Panc1 (cell line): ENCODE measurements around the gene PTPRJ. TPM values are rescaled to one million over a fixed set of nuclear protein-coding genes. Genes with fewer than 3 reads are reported as not detected.

Experiments used
- ATAC-seq: fragments of 200-7000 bp; cut with Tn5 transposase; 2 replicates; pipeline ENCODE4 v1.9.1; 2020; ENCODE audit warnings: mild to moderate bottlenecking, moderate library complexity
- BruUV-seq: library from RNA; stranded (reverse); fragments of 400-500 nt; replicated peaks from 2 replicates; lab custom pipeline; 2021; lab: Mats Ljungman, UMichigan
- CTCF ChIA-PET: fragments of 300-600 bp; sonication (Branson Sonifier 250); formaldehyde crosslinking; loops from one replicate; lab custom pipeline; 2022; ENCODE audit warnings: antibody characterized with exemption; lab: Charles Lee
- POLR2A ChIA-PET: fragments of 300-600 bp; sonication (Branson Sonifier 250); formaldehyde crosslinking; loops from one replicate; lab custom pipeline; 2022; ENCODE audit warnings: antibody characterized with exemption; lab: Charles Lee
- DNase-seq: peaks from one replicate; pipeline ENCODE4 v3.0.0-alpha.2; 2010; ENCODE audit warnings: low read depth, low spot score
- H3K27ac ChIP-seq: 2 replicates; pipeline ENCODE4 v1.5.1; 2011; ENCODE audit warnings: mild to moderate bottlenecking, low read length, inconsistent platforms
- H3K27me3 ChIP-seq: fragments of 200-500 bp; sonication (Bioruptor generic); 2 replicates; pipeline ENCODE4 v1.6.0; 2014; ENCODE audit warnings: low read length, inconsistent platforms; ENCODE audit not compliant: control insufficient read depth, insufficient read depth
- H3K36me3 ChIP-seq: fragments of 200-500 bp; sonication (Bioruptor generic); 2 replicates; pipeline ENCODE4 v1.5.1; 2014; ENCODE audit warnings: inconsistent platforms, mild to moderate bottlenecking, low read length, moderate library complexity; ENCODE audit not compliant: control insufficient read depth, insufficient read depth
- H3K4me1 ChIP-seq: 2 replicates; pipeline ENCODE4 v1.5.1; 2011; ENCODE audit warnings: inconsistent platforms, mild to moderate bottlenecking, low read length, moderate library complexity; ENCODE audit not compliant: control insufficient read depth, insufficient read depth
- H3K4me3 ChIP-seq, 2 experiments: 2 replicates each; pipeline ENCODE4 v1.5.1; 2011 to 2012; ENCODE audit warnings: low read depth in 2 of 2, low read length in 2 of 2, mild to moderate bottlenecking in 2 of 2, inconsistent platforms in 1 of 2, moderate library complexity in 1 of 2
- H3K9me3 ChIP-seq: fragments of 200-500 bp; sonication (Bioruptor generic); 2 replicates; pipeline ENCODE4 v1.5.1; 2014; ENCODE audit warnings: low read depth, mild to moderate bottlenecking, inconsistent platforms, low read length, moderate library complexity; ENCODE audit not compliant: control insufficient read depth, insufficient read depth
- CTCF ChIP-seq: fragments of 450-650 bp; IDR thresholded peaks from 2 replicates; pipeline ENCODE4 v1.5.1; 2017; ENCODE audit warnings: mild to moderate bottlenecking
- POLR2AphosphoS5 ChIP-seq: IDR thresholded peaks from 2 replicates; pipeline ENCODE4 v1.6.1; 2012; ENCODE audit warnings: mild to moderate bottlenecking, low read depth, low read length, moderate library complexity
- REST ChIP-seq, 2 experiments: IDR thresholded peaks; 2 replicates each; pipeline ENCODE4 v1.6.1; 2011 to 2012; ENCODE audit warnings: low read depth in 2 of 2, control low read depth in 1 of 2, low read length in 1 of 2, mild to moderate bottlenecking in 1 of 2, moderate library complexity in 1 of 2; ENCODE audit not compliant: insufficient read depth in 1 of 2
- SIN3A ChIP-seq: IDR thresholded peaks from 2 replicates; pipeline ENCODE4 v1.6.1; 2012; ENCODE audit warnings: low read depth, mild to moderate bottlenecking, low read length, moderate library complexity, borderline replicate concordance; ENCODE audit not compliant: insufficient read depth
- TCF7L2 ChIP-seq: IDR thresholded peaks from 2 replicates; pipeline ENCODE4 v1.6.1; 2011; ENCODE audit warnings: mild to moderate bottlenecking, low read depth, low read length, inconsistent platforms
- in situ Hi-C: cut with HindIII; loops from 2 replicates; pipeline ENCODE4 v1.10.0; 2016; ENCODE audit warnings: low sequenced_read_pairs, low pct_unique_long_range_greater_than_20kb
- intact Hi-C: fragments of 100-400 bp; cut with micrococcal nuclease; formaldehyde crosslinking; loops from one replicate; pipeline ENCODE4 v1.10.0; 2022; ENCODE audit not compliant: unreplicated experiment
- total RNA-seq: library from RNA; stranded (reverse); gene quantifications from one replicate; pipeline ENCODE4 v1.2.1, GENCODE V29; 2021; ENCODE audit not compliant: unreplicated experiment

Gene PTPRJ
- total RNA-seq, 1 experiment from 2014 or later: 73.6 TPM

DNA sequence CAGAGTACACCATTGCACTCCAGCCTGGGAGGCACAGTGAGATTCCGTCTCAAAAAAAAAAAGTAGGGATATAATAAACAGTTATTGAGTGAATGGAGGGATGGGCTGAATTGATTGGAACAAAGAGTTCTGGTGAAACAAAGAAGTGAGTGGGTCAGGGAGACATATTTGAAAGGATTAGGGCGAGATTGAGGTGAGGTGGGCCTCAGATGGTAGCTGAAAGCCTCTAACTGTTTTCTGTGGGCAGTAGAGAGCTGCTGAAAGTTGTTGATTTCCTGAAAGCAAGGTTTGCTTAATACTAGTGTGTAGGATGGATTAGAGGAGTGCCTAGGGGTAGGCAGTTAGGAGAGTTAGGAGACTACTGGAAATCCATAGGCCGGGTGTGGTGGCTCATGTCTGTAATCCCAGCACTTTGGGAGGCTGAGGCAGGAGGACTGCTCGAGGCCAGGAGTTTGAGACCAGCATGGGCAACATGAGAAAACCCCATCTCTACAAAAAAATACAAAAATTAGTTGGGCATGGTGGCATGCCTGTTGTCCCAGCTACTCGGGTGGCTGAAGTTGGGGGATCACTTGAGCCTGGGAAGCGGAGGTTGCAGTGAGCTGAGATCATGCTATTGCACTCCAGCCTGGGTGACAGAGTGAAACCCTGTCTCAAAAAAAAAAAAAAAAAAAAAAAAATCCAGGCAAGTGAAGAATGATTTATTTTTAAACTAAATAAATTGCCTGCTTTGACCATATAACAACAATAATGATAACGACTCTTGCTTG, 41.4 kb upstream of the PTPRJ start:
- ChIA-PET POLR2A (no interaction called here), CTCF (interaction anchor here (0.6 kb wide), 1 partner anchor 17 kb away, joined by 3 read pairs; no protein-coding TSS in a partner anchor)
- no TSS peak for BruUV-seq
- intact Hi-C loops: loop anchor here (5.0 kb wide), 1 partner anchor 33 kb away; no protein-coding TSS in a partner anchor
- no peak for DNase-seq
- no peak for TF ChIP-seq SIN3A
- no peak for TF ChIP-seq CTCF
- no peak for TF ChIP-seq POLR2AphosphoS5
- no peak for TF ChIP-seq REST (IDR thresholded peaks at IDR 0.05; ENCODE audit: insufficient read depth in 1 of 2, low read depth in 2 of 2, low read length in 1 of 2)
- no peak for TF ChIP-seq TCF7L2
- Histone ChIP-seq H3K4me3 (no peak overlapping the region), H3K4me1 (peaks cover 36% of the 10 kb centered on the region), H3K27me3 (no peaks in the 10 kb centered on the region), H3K9me3 (no peaks in the 10 kb centered on the region), H3K27ac (peak overlapping the region; percentile 81), H3K36me3 (no peaks in the 10 kb centered on the region)
- ATAC-seq: no peak
- in situ Hi-C loops: no loop called here

DNA sequence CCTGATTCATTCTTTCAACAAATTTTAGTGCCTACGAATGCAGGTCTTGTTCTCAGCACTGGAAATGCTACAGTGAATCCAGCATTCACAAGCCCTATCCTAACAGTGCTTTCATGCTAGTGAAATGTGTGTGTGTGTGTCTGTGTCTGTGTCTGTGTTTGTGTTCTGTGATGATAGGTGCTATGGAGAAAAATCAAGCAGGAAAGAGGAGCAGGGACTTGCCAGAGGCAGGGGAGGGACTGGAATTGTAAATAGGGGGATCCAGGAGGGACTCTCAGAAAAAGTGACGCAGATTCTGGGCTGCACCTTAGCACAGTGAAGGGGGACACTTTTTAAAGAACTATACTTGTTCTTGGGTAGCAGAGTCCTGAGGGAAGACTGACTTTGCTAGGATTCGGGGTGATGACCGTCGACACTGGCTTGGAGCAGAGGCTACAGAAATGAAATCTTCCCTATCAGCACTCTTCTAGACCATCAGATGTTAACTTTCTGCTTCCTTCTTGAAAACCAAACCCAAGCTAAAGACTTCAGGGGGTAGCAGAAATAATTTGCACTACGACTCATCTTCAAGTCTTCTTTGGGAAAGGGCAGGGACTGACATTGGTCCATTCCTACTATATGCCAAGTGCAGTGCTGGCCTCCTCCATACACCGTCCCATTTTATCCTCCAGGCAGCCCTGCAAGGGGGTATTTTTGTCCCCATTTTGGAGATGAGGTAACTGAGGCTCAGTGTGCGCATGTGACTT, 39.3 kb upstream of the PTPRJ start:
- ChIA-PET POLR2A (no interaction called here), CTCF (no interaction called here)
- no peaks in the 10 kb centered on the region for H3K9me3 ChIP-seq
- peak overlapping the region; percentile 76 for H3K27ac ChIP-seq
- peaks cover 51% of the 10 kb centered on the region for H3K4me1 ChIP-seq
- in situ Hi-C loops: no loop called here
- intact Hi-C loops: no loop called here
- TF ChIP-seq SIN3A: no peak
- no peak for TF ChIP-seq POLR2AphosphoS5
- no peak for TF ChIP-seq TCF7L2
- no peak for TF ChIP-seq CTCF
- no peak for TF ChIP-seq REST (IDR thresholded peaks at IDR 0.05; ENCODE audit: insufficient read depth in 1 of 2, low read depth in 2 of 2, low read length in 1 of 2)
- no TSS peak for BruUV-seq
- no peak overlapping the region for H3K4me3 ChIP-seq
- no peak for ATAC-seq
- no peaks in the 10 kb centered on the region for H3K27me3 ChIP-seq
- DNase-seq: no peak
- H3K36me3 ChIP-seq: no peaks in the 10 kb centered on the region
